ENCODE data around the gene DUS3L.

The DUS3L gene

DNA sequence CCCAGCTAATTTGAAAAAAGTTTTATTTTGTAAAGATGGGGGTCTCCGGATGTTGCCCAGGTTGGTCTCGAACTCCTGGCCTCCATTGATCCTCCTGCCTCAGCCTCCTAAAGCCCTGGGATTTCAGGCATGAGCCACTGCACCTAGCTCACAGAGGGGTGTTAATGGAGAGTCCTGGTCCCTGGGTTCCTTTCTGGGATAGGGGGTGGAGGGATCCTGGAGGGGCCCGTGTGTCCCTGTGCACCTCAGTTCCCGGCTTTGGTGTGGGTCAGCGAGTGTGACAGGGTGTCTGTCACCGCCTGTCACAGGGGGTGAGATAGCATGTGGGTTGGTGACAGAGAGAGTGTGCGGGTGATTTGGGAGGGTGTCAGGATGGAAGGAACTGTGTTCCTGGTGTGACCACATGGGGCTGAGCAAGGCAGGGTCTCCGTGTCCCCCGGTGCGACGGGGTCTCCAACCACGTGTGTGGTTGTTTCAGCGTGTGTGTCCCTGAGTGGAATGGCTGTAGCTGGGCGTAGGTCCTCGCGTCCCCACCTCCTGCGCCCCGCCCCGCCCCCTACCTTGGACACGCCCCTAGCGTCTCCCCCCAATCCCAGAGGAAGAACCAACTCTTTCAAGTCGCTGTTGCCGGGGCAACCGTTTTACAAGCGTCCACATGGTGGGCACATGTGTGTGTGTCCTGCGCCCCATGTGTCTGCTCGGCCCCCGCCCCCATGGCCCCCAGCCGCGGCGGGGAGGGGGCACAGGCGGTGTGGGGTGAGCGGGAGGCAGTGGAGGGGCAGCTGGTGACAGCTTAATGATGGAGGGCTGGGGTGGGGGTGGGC, 11.0 kb upstream of the DUS3L start:
- H3K4me3 ChIP-seq (ENCODE audit: low read depth, low read length), result no peak overlapping the region
- DNase-seq (ENCODE audit: low read depth), result no peak

DNA sequence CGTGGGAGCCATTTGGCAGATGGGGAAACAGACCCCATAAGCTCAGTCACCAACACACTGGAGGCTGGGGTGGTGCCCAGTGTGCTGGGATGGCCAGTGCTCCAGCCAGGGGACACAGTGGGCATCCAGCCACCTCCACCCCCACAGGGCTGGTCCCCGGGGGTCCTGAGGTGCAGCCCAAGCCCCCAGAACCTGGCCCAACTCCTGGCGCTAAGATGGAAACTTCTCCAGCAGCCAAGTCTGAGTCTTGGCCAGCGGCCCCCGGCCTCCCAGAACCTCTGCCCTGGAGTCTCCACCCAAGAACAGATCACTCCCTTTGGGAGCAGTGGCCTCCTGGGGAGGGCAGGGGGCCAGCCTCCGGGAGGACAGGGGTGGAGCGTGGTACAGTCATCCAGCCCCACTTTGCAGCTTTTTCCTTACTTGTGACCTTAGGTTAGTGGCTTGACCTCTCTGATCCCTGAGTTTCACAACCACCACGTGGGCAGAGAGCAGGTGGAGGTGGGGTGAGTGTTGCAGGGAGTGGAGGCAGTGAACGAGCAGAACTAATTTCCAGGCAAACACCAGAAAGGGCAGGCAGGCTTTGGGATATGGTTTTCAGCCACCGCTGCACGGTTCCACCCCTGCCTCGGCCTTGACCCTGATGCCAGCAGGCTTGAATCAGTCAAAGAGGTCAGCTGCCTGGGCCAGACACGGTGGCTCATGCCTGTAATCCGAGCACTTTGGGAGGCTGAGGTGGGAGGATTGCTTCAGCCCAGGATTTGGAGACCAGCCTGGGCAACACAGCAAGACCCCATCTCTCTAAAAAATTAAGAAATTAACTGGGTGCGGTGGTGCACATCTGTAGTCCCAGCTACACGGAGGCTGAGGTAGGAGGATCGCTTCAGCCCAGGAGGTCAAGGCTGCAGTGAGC, 9.7 kb upstream of the DUS3L start:
- no peak for DNase-seq (ENCODE audit: low read depth)
- H3K4me3 ChIP-seq (ENCODE audit: low read depth, low read length), result no peak overlapping the region

DNA sequence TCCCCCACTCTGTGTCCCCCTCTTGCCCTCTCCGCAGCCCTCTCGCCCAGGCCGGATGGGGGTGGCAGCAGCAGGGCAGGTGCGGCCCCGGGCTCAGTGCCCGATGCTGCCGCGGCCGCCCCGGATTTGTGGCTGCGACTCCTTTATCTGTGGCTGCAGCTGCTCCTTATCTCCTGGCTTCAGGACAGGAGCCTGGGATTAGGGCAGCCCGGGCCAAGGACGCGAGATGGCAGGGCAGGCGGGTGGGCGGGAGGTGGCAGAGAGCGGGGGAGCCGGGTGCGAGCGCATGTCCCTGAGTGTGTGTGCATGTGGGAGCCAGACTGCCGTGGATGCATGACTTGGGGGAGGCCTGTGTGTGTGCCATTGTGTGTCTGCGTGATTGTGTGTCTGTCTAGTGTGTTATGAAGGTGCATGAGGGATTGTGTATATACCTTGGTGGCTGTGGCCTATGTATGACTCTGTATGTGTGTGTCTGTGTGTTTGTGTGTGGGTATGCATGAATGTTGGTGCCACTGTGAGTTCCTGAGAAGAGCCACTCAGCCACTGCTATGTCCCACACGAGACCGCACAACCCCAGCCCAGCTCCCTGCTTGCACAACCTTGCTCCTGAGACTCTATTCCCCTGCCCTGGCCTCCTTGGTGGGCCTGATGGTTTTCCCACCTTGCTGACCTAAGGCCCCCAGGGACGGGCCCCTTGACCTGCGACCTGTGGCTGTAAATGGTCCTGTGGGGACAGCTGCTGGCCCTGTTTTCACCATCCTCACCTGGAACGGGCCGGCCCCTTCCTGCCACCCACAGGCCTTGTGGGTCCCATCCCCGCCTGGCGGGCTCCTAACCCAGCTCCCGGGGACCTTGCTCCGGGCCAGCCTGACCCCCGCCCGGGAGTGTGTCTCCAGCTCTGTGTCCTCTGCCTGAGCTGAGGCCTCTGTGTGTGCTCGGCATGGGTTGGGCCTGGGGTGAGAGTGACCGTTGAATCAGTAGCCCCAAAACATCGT, 8.6 kb upstream of the DUS3L start:
- no peak for DNase-seq (ENCODE audit: low read depth)
- H3K4me3 ChIP-seq (ENCODE audit: low read depth, low read length), result no peak overlapping the region

DNA sequence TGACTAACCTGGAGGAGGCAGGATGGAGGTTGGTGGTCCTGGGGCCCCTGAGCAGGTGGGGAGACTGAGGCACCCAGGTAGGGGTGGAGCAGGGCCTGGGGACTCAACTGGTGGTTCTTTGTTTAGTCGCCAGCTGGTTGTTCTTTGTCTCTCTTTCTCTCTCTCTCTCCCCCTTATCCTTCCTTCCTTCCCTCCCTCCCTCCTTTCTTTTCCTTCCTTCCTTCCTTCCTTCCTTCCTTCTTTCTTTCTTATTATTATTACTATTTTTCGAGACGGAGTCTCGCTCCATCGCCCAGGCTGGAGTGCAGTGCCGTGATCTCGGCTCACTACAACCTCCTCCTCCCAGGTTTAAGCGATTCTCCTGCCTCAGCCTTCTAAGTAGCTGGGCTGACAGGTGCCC, 7.3 kb upstream of the DUS3L start:
- no peak overlapping the region for H3K4me3 ChIP-seq (ENCODE audit: low read depth, low read length)
- no peak for DNase-seq (ENCODE audit: low read depth)

DNA sequence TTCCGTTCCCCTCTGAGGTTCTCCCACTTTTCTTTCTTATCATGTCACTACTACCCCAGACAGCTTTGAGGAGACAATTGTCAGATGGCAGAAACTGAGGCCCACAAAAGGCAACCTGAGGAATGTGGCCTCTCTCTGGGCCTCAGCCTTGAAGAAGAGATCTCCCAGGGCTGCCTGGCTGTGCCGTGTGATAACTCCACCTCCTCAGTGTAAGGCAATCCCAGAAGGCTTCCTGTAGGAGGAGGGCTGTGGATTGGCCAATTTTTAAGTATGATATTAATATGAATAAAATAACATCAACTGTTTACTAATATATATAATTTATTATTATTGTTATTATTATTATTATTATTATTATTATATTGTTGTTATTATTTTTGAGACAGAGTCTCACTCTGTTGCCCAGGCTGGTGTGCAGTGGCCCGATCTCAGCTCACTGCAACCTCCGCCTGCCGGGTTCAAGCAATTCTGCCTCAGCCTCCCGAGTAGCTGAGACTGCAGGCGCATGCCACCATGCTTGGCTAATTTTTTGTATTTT, 4.5 kb upstream of the DUS3L start:
- no peak overlapping the region for H3K4me3 ChIP-seq (ENCODE audit: low read depth, low read length)
- no peak for DNase-seq (ENCODE audit: low read depth)

DNA sequence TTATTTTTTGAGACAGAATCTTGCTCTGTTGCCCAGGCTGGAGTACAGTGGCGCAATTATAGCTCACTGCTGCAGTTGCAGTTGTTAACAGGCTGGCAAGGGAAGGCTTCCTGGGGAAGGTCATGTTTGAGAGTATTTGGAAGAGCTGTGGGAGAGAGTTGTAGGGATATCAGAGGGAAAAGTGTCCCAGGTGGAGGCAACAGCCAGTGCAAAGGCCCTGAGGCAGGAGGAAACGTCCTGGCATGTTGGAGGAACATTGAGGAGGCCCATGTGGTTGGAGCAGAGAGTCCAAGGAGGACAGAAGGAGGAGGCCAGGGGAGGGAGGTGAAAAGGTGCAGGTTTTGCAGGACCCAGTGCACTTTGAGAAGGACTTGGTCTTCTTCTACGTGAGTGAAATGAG, 2.2 kb upstream of the DUS3L start:
- no peak overlapping the region for H3K4me3 ChIP-seq (ENCODE audit: low read depth, low read length)
- no peak for DNase-seq (ENCODE audit: low read depth)

DNA sequence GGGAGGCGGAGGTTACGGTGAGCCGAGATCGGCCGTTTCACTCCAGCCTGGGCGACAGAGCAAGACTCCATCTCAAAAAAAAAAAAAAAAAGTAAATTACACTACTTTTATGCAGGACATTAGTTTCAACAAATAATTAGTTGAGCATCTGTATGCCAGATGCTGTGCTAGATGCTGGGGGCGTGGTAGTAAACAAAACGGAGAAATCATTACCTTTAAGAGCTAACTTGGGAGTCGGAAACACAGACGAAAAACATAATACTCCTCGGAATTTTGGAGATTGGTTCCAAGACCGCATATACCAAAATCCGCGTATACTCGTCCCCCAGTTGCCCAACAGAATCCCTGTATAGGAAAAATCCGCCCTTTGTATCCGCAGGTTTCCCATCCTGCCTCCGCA, 1.3 kb upstream of the DUS3L start:
- no peak for DNase-seq (ENCODE audit: low read depth)

DNA sequence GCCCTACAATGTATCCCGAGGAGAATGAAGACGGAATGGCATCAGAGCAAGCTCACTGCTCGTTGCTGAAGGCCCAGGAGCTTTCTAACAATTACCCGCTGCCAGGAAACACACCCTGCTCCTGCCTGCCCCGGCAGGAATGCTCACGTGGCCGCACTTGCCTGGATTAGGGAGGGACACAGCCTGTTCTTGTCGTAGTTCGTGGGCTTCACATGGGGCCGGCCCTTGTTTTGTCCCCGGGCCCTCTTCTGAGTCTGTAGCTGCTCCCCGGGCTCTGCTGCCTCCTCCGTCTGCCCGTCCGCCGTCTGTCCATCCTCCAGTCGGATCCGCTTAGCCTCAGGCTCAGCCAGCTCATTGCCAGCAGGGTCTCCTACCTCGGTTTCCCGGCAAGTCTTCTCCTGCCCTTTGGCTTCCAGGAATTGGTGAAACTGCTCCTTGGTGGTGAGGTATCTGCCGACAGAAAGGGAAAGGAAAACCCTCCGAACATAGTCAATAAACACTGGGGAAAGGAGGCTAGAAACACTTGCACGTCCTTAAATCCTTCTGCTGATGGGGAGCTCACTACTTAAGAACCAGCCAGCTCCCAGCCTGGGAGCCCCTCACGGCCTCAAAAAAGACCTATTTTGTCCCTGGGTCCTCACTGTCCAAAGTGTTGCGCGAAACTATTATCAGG, 941 bp downstream of the DUS3L start:
- H3K4me3 ChIP-seq (ENCODE audit: low read depth, low read length), result peak overlapping the region; percentile 92
- no peak for DNase-seq (ENCODE audit: low read depth)

More for the DNA sequence above, 1.3 kb upstream of the DUS3L start:
- H3K4me3 ChIP-seq (ENCODE audit: low read depth, low read length), result no peak overlapping the region

DNA sequence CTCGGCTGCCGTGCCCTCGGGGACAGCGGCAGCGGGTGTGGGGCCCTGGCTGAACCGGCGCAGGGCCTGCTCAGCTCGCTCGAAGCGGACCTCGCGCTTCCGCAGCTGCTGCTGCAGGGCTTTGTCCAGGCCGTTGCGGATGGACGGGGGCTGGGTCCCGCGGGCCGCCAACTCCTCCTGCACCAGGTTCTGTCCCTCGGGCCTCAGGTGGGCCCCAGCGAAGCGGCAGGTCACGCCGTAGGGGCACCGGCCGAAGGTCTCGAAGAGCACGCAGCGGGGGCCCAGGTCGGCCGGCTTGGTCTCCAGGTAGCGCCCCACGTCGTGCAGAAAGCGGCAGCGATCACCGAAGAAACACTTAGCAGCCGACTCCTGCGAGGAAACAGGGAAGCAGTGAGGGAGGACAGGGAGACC, 1.6 kb downstream of the DUS3L start:
- DNase-seq (ENCODE audit: low read depth), result no peak
- H3K4me3 ChIP-seq (ENCODE audit: low read depth, low read length), result no peak overlapping the region

DNA sequence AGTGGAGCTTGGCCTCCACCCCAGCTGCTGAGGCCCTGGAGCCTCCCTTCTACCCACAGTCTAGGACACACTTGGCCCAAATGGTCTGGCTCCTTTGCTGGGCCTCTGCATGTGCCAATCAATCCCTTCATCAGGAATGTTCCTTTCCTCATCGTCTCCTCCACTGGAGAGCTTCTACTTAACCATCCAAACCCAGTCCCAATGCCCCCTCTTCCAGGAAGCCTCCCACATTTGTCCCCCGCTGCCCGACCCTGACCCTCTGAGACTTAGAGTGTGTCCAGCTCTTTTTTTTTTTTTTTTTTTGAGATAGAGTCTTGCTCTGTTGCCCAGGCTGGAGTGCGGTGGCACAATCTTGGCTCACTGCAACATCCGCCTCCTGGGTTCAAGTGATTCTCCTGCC, 2.5 kb downstream of the DUS3L start:
- no peak overlapping the region for H3K4me3 ChIP-seq (ENCODE audit: low read depth, low read length)
- DNase-seq (ENCODE audit: low read depth), result no peak

DNA sequence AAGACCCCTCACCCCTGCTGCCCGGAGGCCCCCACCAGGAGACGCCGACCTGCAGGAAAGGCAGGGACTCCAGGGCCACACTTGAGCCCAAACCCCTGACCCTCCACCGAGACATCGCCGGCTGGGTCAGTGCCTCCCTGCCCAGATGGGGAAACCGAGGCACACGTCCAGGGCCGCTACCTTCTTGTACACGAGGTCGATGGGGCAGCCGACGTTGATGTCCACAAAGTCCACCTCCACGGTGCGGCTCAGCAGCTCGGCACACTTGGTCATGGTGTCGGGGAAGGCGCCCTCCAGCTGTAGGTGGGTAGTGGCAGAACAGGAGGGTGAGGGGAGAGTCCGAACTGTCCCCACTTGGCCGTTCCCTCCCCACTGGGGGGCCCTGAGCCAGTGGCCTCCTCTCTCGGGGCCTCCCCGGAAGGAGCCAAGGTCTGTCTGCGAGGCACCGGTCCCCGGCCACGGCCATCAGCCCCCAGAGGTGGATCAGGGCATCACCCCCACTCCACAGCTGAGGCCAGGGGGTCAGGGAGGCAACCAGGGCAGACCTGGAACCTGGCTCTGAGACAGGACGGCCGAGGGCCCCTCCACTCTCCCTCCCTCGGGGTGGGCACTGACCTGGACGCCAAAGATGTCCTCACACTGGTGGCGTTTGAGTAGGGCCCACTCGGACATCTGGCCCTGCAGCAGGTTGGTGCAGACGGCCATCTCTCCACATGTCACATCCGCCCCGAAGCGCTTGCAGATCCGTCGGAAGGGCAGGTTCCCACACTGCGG, 3.4 kb downstream of the DUS3L start:
- H3K4me3 ChIP-seq (ENCODE audit: low read depth, low read length), result no peak overlapping the region
- no peak for DNase-seq (ENCODE audit: low read depth)

DNA sequence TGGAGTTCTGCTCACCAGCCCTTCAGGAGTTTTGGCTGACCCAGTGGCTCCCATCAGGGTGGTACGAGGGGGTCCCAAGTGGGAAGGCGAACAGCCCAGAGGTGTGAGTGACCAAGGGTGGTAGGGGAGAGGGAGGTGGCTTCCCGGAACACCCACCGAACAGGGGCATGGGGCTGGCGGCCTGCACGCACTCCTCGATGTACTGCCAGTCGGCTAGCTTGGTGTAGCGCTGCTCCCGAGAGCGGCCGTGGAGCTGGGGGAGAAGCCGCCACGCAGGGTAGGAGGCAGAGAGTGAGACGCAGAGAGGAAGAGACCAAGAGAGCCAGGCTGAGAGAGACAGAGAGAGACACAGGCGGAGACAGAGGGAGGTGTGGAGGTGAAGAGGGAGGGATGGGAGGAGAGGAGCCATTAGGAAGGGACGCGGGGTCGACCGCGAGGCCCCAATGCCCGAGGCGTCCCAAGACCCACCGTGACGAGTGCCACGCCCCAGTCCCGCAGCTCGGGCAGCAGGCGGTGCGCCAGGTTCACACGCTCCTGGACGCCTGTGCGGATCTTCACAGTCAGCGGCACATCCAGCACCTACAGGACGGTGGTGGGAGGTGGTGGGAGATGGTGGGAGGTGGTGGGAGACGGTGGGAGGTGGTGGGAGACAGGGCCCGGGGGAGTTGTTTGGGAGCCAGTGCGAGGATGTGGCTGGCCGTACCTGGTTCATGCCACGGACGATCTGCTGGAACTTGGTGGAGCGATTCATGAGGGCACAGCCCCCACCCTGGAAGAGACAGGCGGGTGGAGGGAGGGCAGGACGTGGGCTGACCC, 4.2 kb downstream of the DUS3L start:
- H3K4me3 ChIP-seq (ENCODE audit: low read depth, low read length), result no peak overlapping the region
- DNase-seq (ENCODE audit: low read depth), result no peak

DNA sequence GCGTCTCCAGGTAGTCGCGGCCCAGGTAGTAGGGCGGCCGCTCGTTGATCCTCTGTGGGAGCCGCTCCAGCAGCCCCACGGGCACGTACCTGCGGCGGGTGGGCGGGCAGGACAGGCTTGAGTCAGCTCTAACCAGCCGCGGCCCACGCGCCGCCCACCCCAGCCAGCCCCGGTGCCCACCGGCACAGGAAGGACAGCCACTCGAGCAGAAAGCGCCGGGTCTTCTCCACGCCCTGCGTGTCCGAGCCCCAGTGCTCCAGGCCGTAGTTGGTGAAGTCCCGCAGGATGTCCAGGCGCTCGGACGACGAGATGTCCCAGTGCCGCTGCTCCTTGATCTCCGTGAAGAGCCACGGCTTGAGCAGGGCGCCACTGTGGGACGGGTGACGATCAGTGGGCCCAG, 5.5 kb downstream of the DUS3L start:
- no peak overlapping the region for H3K4me3 ChIP-seq (ENCODE audit: low read depth, low read length)
- DNase-seq (ENCODE audit: low read depth), result no peak

DNA sequence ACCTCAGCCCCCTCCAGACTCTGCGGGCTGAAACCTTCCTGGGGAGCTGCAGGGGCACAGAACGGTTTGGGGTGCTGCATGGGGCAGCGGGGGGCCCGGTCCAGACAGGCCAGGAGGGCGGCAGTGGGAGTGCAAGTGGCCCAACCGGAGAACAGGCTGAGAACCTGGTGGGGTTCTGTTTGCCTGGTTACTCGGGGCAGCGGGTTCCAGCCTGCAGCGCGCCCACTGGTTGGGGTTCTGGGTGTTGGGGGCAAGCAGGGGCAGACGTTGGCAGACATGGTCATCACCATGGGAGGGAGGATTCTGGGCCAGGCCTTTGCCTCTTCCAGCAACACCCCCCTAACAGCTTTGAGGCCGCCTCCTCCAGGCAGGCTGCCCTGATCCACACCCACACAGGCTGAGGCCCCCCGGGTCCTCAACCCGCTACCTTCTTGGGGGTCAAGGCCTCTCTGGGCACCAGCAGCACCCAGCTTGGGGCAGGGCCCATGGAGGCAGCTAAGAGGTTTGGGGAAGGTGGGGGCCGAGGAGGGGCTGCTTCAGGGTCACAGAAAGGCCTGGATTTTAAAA, 6.3 kb downstream of the DUS3L start, which contains the start of gene PRR22:
TSS of gene PRR22 (minus strand) at position 166 of the 567 bp plus-strand sequence. CDS start at position 80, 86 bp downstream.
- no peak for DNase-seq (ENCODE audit: low read depth)
- H3K4me3 ChIP-seq (ENCODE audit: low read depth, low read length), result no peak within 1 kb of the TSS

DNA sequence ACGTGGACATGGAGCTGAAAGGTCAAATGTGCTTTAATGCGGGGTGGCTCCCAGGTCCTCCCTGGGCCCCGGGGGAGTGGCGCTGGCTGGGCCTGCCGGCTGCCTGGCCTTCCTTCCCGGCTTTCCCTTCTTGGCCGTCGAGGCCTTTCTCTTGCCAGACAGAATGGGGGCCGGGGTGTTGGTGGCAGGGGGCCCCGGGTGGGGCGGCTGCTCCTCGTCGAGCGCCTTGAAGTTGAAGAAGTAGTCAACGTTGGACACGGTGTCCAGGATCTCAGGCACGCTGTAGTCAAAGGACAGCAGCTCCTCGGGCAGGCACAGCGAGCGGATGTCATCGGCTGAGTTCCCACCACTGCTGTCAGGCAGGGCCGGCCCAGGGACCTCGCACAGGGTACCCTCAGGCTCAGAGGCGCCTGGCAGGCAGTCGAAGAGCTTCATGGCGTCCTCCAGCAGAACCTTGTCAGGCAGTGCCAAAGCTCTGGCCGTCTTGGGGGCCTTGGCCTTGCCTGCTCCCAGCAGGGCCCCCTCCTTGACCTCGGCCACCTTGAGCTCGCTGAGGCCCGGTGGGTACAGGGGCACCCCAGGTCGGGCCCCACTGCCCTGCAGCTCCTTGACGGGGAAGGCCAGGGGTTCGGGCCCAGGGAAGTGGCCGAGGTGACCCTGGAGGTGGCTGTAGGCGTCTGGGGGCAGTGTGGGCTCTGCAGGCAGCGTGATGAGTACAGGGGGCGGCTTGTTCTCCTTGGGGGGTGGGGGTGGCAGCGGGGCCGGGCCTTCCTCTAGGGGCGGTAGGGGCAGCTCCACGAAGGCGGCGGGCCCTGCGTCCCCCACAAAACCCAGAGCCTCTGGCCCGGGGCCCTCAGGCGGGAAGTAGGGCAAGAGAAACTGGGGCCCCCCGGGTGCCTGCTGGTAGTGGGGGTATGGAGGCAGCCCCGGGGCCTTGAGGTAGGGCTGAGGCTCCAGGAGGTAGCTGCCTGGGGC, 7.7 kb downstream of the DUS3L start:
- no peak for DNase-seq (ENCODE audit: low read depth)
- H3K4me3 ChIP-seq (ENCODE audit: low read depth, low read length), result no peak overlapping the region

DNA sequence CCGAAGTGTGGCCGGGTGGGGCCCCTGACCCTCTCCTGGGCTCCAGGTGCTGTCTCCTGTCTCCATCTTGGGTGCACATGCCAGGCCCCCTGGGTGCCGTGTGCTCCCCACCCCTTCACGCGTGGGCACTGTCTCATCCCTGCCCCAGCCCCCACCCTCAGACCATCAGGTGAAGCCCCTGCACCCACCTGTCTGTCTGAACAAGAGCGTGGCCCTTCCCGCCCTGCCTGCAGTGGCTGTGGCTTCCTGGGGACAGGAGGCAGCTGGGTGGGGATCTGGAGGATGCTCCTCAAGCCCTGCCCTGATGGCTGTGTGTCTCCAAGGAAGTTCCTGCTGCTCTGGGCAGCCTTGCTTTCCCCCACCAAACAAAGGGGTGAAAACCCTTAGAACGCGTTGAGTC, 8.6 kb downstream of the DUS3L start:
- DNase-seq (ENCODE audit: low read depth), result no peak
- H3K4me3 ChIP-seq (ENCODE audit: low read depth, low read length), result no peak overlapping the region
